Tibial nerve (tissue), 4 donors: ENCODE results near the gene MTHFD1L.

ENCODE experiments used
- EP300 ChIP-seq, 2 donors: sonication (generic); formaldehyde crosslinking; IDR thresholded peaks; one replicate each; pipeline ENCODE4 v1.6.1; 2017; ENCODE audit warnings: antibody characterized with exemption in 2 of 2, mild to moderate bottlenecking in 1 of 2
- POLR2A ChIP-seq, 2 donors: fragments of 450-650 bp; IDR thresholded peaks; one replicate each; pipeline ENCODE4 v1.6.1; 2017; ENCODE audit warnings: antibody characterized with exemption in 2 of 2, mild to moderate bottlenecking in 2 of 2, moderate library complexity in 2 of 2
- TF ChIP-seq, protein P1 (sequence below), 5 experiments: fragments of 200-600 bp in 3 of 5; fragments of 450-650 bp in 2 of 5; sonication (generic) in 3 of 5; IDR thresholded peaks; one replicate each; pipeline ENCODE4 v1.5.1; 2016 to 2019; ENCODE audit warnings: antibody characterized with exemption in 5 of 5, mild to moderate bottlenecking in 3 of 5, moderate library complexity in 2 of 5

DNA sequence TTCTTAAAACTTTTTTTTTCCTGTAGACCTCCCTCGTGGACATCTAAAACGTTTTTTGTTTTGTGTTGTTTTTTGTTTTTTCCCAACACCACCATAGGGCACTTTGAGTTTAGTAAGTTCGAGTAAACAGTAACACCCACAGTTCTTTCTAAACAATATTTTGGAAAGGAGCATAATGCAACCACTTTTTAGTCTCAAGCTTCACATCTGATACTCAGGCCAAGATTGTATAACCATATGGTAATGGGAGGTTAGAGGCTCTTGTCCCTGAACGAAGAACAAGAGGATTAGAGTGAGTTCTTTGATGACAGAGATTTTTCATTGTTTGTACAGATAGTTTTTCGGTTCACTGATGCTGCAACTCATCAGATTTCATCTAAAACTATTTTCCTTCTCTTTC lies 144.6 kb downstream of the MTHFD1L start:
- TF ChIP-seq, protein P1, sequence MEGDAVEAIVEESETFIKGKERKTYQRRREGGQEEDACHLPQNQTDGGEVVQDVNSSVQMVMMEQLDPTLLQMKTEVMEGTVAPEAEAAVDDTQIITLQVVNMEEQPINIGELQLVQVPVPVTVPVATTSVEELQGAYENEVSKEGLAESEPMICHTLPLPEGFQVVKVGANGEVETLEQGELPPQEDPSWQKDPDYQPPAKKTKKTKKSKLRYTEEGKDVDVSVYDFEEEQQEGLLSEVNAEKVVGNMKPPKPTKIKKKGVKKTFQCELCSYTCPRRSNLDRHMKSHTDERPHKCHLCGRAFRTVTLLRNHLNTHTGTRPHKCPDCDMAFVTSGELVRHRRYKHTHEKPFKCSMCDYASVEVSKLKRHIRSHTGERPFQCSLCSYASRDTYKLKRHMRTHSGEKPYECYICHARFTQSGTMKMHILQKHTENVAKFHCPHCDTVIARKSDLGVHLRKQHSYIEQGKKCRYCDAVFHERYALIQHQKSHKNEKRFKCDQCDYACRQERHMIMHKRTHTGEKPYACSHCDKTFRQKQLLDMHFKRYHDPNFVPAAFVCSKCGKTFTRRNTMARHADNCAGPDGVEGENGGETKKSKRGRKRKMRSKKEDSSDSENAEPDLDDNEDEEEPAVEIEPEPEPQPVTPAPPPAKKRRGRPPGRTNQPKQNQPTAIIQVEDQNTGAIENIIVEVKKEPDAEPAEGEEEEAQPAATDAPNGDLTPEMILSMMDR (IDR thresholded peaks at IDR 0.05) = no peak
- TF ChIP-seq POLR2A (IDR thresholded peaks at IDR 0.05) (no peak), EP300 (IDR thresholded peaks at IDR 0.05) (no peak)
